HEK293T (cell line): ENCODE measurements around the gene ZNF256.

ENCODE experiments used
- ELF4 ChIP-seq: fragments of 450-650 bp; IDR thresholded peaks from 2 replicates; pipeline ENCODE4 v1.6.1; 2017; ENCODE audit warnings: antibody characterized with exemption
- FOXM1 ChIP-seq: fragments of 450-650 bp; IDR thresholded peaks from 2 replicates; pipeline ENCODE4 v1.6.1; 2017; ENCODE audit warnings: mild to moderate bottlenecking, borderline replicate concordance
- NFRKB ChIP-seq: fragments of 450-650 bp; IDR thresholded peaks from 2 replicates; pipeline ENCODE4 v1.6.1; 2016; ENCODE audit warnings: mild to moderate bottlenecking, moderate library complexity
- SP1 ChIP-seq: fragments of 450-650 bp; IDR thresholded peaks from 2 replicates; pipeline ENCODE4 v1.6.1; 2017
- TARDBP ChIP-seq: fragments of 450-650 bp; IDR thresholded peaks from 2 replicates; pipeline ENCODE4 v1.6.1; 2016

GRCh38 chr19:57946316-57946715 lies 1.2 kb downstream of the ZNF256 start:
- TF ChIP-seq SP1 (no peak), TARDBP (no peak), NFRKB (no peak), ELF4 (no peak), FOXM1 (no peak)
